HepG2 (cell line): ENCODE data around the gene OGFR. TPM values are rescaled to one million over a fixed set of nuclear protein-coding genes. Genes with fewer than 3 reads are reported as not detected.
A peak's percentile ranks its signal among the peaks of the same experiment; 100 is the strongest.

ENCODE experiments used
- BCL6 ChIP-seq: IDR thresholded peaks from 2 replicates; pipeline ENCODE4 v1.6.1; 2016; ENCODE audit warnings: missing genetic modification reagents, missing compliant biosample characterization
- FOXC1 ChIP-seq: sonication (generic); formaldehyde crosslinking; IDR thresholded peaks from 2 replicates; pipeline ENCODE4 v1.8.0; 2022; ENCODE audit warnings: mild to moderate bottlenecking, missing genetic modification reagents, borderline replicate concordance
- IKZF4 ChIP-seq: sonication (generic); formaldehyde crosslinking; IDR thresholded peaks from 2 replicates; pipeline ENCODE4 v1.5.1; 2020; ENCODE audit warnings: borderline replicate concordance, mild to moderate bottlenecking, low read depth, missing genetic modification reagents; ENCODE audit errors: not compliant biosample characterization
- KDM2A ChIP-seq: sonication (generic); formaldehyde crosslinking; IDR thresholded peaks from 2 replicates; pipeline ENCODE4 v1.4.0; 2020; ENCODE audit warnings: low read depth, missing genetic modification reagents, borderline replicate concordance
- POLR2G ChIP-seq: fragments of 200-400 bp; formaldehyde crosslinking; IDR thresholded peaks from 2 replicates; pipeline ENCODE4 v1.6.1; 2018; ENCODE audit warnings: mild to moderate bottlenecking, low read depth, low read length, moderate library complexity
- TAF1 ChIP-seq: sonication (generic); formaldehyde crosslinking; IDR thresholded peaks from 2 replicates; pipeline ENCODE4 v1.4.0; 2020; ENCODE audit warnings: missing genetic modification reagents
- TGIF2 ChIP-seq: IDR thresholded peaks from 2 replicates; pipeline ENCODE4 v1.6.1; 2016; ENCODE audit warnings: control low read depth, missing compliant biosample characterization
- ZBTB38 ChIP-seq: sonication (generic); formaldehyde crosslinking; IDR thresholded peaks from 2 replicates; pipeline ENCODE4 v1.5.1; 2020; ENCODE audit warnings: mild to moderate bottlenecking, missing genetic modification reagents
- ZBTB7B ChIP-seq: sonication (generic); formaldehyde crosslinking; IDR thresholded peaks from 2 replicates; pipeline ENCODE4 v1.4.0; 2020; ENCODE audit warnings: missing genetic modification reagents
- ZFYVE20 ChIP-seq: sonication (generic); formaldehyde crosslinking; IDR thresholded peaks from 2 replicates; pipeline ENCODE4 v1.8.0; 2023; ENCODE audit warnings: low read depth, mild to moderate bottlenecking, moderate library complexity, missing genetic modification reagents, borderline replicate concordance
- ZNF546 ChIP-seq: sonication (generic); formaldehyde crosslinking; conservative IDR thresholded peaks from 2 replicates; pipeline ENCODE4 v1.8.1; 2023; ENCODE audit warnings: mild to moderate bottlenecking, missing genetic modification reagents
- ZNF556 ChIP-seq: sonication (generic); formaldehyde crosslinking; IDR thresholded peaks from 2 replicates; pipeline ENCODE4 v1.4.0; 2020; ENCODE audit warnings: mild to moderate bottlenecking, missing genetic modification reagents, borderline replicate concordance
- ZNF605 ChIP-seq: sonication (generic); formaldehyde crosslinking; IDR thresholded peaks from 2 replicates; pipeline ENCODE4 v1.8.0; 2022; ENCODE audit warnings: mild to moderate bottlenecking, missing genetic modification reagents
- ZSCAN9 ChIP-seq: IDR thresholded peaks from 2 replicates; pipeline ENCODE4 v1.6.1; 2016; ENCODE audit warnings: borderline replicate concordance
- polyA plus RNA-seq, 8 experiments: library from polyadenylated mRNA; depleted of rRNA in 3 of 8; stranded (reverse) in 7 of 8; unstranded in 1 of 8; fragments of >200 nt; fragmentation: Illumina TruSeq in 4 of 8; extraction: Trizol in 4 of 8; gene quantifications; 2 replicates each; pipeline versions ENCODE4 v1.2.1 to v1.2.3, GENCODE V29; 2011 to 2016; ENCODE audit warnings: low read depth in 4 of 8, missing spikeins in 1 of 8, mixed read lengths in 1 of 8; ENCODE audit not compliant: insufficient read depth in 1 of 8
- total RNA-seq, 5 experiments: library from RNA; depleted of rRNA; stranded (reverse); fragments of >200 nt; fragmentation: Illumina TruSeq; extraction: Trizol; gene quantifications; 2 replicates each; pipeline ENCODE4 v1.2.3, GENCODE V29; 2016; ENCODE audit warnings: low read depth in 1 of 5
- TF ChIP-seq, protein P1 (sequence below): sonication (generic); formaldehyde crosslinking; IDR thresholded peaks from 2 replicates; pipeline ENCODE4 v1.4.0; 2020; ENCODE audit warnings: mild to moderate bottlenecking, missing genetic modification reagents, borderline replicate concordance
- TF ChIP-seq, protein P2 (sequence below): sonication (generic); formaldehyde crosslinking; IDR thresholded peaks from 2 replicates; pipeline ENCODE4 v1.4.0; 2020; ENCODE audit warnings: mild to moderate bottlenecking, missing genetic modification reagents
- TF ChIP-seq, protein P3 (sequence below): sonication (generic); formaldehyde crosslinking; IDR thresholded peaks from 2 replicates; pipeline ENCODE4 v1.5.1; 2020; ENCODE audit warnings: mild to moderate bottlenecking, missing genetic modification reagents, moderate library complexity

Gene OGFR
- total and polyA plus RNA-seq, 2 of the 13 experiments (the other 11 are each of a cell fraction or from before 2014, with no cell fraction given) = 47.7 to 81.8 TPM

DNA sequence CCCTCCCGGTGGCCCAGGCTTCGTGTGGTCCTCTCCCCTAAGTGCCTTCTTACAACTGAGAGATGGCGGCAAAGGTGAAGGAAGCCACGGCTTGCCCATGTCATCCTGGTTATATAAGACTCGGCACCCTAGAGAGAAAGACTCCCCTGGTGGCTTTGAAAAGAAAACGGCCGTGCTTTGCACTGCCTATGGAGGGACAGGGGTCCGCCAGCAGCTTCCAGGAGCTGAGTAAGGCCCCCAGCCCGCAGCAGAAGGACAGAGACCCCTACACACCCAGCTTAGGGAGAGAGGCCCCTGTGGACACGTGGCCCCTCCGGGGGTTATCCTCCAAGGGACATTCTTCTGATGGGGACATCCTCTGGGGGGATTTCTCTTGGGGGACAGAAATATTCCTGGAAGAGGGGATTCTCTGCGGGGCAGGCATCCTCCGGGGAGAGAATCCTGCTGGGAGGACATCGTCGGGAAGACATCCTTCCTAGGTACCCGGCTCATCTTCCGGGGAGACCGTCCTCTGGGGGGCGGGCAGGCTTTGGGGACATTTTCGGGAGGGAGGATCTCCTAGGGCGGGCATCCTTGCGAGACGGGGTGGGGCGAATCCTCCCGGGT is 511 bp upstream of the OGFR start (continued):
- TF ChIP-seq, protein P1, sequence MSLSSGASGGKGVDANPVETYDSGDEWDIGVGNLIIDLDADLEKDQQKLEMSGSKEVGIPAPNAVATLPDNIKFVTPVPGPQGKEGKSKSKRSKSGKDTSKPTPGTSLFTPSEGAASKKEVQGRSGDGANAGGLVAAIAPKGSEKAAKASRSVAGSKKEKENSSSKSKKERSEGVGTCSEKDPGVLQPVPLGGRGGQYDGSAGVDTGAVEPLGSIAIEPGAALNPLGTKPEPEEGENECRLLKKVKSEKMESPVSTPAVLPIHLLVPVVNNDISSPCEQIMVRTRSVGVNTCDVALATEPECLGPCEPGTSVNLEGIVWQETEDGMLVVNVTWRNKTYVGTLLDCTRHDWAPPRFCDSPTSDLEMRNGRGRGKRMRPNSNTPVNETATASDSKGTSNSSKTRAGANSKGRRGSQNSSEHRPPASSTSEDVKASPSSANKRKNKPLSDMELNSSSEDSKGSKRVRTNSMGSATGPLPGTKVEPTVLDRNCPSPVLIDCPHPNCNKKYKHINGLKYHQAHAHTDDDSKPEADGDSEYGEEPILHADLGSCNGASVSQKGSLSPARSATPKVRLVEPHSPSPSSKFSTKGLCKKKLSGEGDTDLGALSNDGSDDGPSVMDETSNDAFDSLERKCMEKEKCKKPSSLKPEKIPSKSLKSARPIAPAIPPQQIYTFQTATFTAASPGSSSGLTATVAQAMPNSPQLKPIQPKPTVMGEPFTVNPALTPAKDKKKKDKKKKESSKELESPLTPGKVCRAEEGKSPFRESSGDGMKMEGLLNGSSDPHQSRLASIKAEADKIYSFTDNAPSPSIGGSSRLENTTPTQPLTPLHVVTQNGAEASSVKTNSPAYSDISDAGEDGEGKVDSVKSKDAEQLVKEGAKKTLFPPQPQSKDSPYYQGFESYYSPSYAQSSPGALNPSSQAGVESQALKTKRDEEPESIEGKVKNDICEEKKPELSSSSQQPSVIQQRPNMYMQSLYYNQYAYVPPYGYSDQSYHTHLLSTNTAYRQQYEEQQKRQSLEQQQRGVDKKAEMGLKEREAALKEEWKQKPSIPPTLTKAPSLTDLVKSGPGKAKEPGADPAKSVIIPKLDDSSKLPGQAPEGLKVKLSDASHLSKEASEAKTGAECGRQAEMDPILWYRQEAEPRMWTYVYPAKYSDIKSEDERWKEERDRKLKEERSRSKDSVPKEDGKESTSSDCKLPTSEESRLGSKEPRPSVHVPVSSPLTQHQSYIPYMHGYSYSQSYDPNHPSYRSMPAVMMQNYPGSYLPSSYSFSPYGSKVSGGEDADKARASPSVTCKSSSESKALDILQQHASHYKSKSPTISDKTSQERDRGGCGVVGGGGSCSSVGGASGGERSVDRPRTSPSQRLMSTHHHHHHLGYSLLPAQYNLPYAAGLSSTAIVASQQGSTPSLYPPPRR = 0 out of 2 replicates have a peak, but pooled peaks have one; percentile 9
- TF ChIP-seq BCL6 (no peak), ZNF546 (0 out of 2 replicates have a peak, but pooled peaks have one; percentile 17), ZSCAN9 (CRISPR knock-in tag) (0 out of 2 replicates have a peak, but pooled peaks have one; percentile 8), ZBTB38 (CRISPR knock-in tag) (no peak), TGIF2 (CRISPR knock-in tag) (no peak), KDM2A (peak; percentile 32; the same call in 1 of the 2 replicates), FOXC1 (0 out of 2 replicates have a peak, but pooled peaks have one; percentile 7), IKZF4 (peak; percentile 30), ZFYVE20 (CRISPR knock-in tag) (no peak), TAF1 (CRISPR knock-in tag) (peak; percentile 21; the same call in 1 of the 2 replicates), POLR2G (peak; percentile 26; the same call in 1 of the 2 replicates), ZBTB7B (CRISPR knock-in tag) (peak; percentile 37; the same call in 1 of the 2 replicates), ZNF605 (CRISPR knock-in tag) (peak; percentile 57; the same call in 1 of the 2 replicates), ZNF556 (no peak)
- TF ChIP-seq, protein P2, sequence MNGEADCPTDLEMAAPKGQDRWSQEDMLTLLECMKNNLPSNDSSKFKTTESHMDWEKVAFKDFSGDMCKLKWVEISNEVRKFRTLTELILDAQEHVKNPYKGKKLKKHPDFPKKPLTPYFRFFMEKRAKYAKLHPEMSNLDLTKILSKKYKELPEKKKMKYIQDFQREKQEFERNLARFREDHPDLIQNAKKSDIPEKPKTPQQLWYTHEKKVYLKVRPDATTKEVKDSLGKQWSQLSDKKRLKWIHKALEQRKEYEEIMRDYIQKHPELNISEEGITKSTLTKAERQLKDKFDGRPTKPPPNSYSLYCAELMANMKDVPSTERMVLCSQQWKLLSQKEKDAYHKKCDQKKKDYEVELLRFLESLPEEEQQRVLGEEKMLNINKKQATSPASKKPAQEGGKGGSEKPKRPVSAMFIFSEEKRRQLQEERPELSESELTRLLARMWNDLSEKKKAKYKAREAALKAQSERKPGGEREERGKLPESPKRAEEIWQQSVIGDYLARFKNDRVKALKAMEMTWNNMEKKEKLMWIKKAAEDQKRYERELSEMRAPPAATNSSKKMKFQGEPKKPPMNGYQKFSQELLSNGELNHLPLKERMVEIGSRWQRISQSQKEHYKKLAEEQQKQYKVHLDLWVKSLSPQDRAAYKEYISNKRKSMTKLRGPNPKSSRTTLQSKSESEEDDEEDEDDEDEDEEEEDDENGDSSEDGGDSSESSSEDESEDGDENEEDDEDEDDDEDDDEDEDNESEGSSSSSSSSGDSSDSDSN (CRISPR knock-in tag) = peak; percentile 1; the same call in 1 of the 2 replicates
- TF ChIP-seq, protein P3, sequence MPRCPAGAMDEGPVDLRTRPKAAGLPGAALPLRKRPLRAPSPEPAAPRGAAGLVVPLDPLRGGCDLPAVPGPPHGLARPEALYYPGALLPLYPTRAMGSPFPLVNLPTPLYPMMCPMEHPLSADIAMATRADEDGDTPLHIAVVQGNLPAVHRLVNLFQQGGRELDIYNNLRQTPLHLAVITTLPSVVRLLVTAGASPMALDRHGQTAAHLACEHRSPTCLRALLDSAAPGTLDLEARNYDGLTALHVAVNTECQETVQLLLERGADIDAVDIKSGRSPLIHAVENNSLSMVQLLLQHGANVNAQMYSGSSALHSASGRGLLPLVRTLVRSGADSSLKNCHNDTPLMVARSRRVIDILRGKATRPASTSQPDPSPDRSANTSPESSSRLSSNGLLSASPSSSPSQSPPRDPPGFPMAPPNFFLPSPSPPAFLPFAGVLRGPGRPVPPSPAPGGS (CRISPR knock-in tag) = peak; percentile 68; the same call in 1 of the 2 replicates
